Parathyroid adenoma (tissue), 2 donors: ENCODE data around the gene CXorf49.
"Not testable (repeated sequence)": the region's sequence is repeated elsewhere in the genome, so short reads cannot be mapped to it uniquely, and the experiment has no call there.

Experiments
- H2AFZ ChIP-seq: fragments of 300-600 bp; sonication (generic); one replicate; pipeline ENCODE4 v1.7.0; 2017; ENCODE audit warnings: antibody characterized with exemption, mild to moderate bottlenecking
- H3K27ac ChIP-seq: fragments of 300-600 bp; sonication (generic); one replicate; pipeline ENCODE4 v1.7.0; 2017
- H3K27me3 ChIP-seq: fragments of 300-600 bp; sonication (generic); one replicate; pipeline ENCODE4 v1.7.0; 2017; ENCODE audit warnings: low read length; ENCODE audit not compliant: control insufficient read depth, insufficient read depth
- H3K36me3 ChIP-seq: fragments of 300-600 bp; sonication (generic); one replicate; pipeline ENCODE4 v1.7.0; 2017; ENCODE audit warnings: low read length; ENCODE audit not compliant: control insufficient read depth, insufficient read depth
- H3K4me1 ChIP-seq: fragments of 300-600 bp; sonication (generic); one replicate; pipeline ENCODE4 v1.7.0; 2017; ENCODE audit warnings: control low read depth
- H3K4me2 ChIP-seq: fragments of 300-600 bp; sonication (generic); one replicate; pipeline ENCODE4 v1.7.0; 2017; ENCODE audit warnings: low read length
- H3K4me3 ChIP-seq: fragments of 300-600 bp; sonication (generic); one replicate; pipeline ENCODE4 v1.7.0; 2017; ENCODE audit warnings: low read depth, low read length
- H3K79me2 ChIP-seq: fragments of 300-600 bp; sonication (generic); one replicate; pipeline ENCODE4 v1.7.0; 2017; ENCODE audit warnings: control low read depth
- H3K9ac ChIP-seq: fragments of 300-600 bp; sonication (generic); one replicate; pipeline ENCODE4 v1.7.0; 2017; ENCODE audit warnings: mild to moderate bottlenecking
- H3K9me3 ChIP-seq: fragments of 300-600 bp; sonication (generic); one replicate; pipeline ENCODE4 v1.7.0; 2017; ENCODE audit warnings: low read length; ENCODE audit not compliant: control insufficient read depth
- TF ChIP-seq, protein P1 (sequence below): fragments of 300-600 bp; sonication (generic); IDR thresholded peaks from one replicate; pipeline ENCODE4 v1.7.0; 2017; ENCODE audit warnings: antibody characterized with exemption, mild to moderate bottlenecking
- donor health status: primary hyperparathyroidism.

Gene CXorf49

DNA sequence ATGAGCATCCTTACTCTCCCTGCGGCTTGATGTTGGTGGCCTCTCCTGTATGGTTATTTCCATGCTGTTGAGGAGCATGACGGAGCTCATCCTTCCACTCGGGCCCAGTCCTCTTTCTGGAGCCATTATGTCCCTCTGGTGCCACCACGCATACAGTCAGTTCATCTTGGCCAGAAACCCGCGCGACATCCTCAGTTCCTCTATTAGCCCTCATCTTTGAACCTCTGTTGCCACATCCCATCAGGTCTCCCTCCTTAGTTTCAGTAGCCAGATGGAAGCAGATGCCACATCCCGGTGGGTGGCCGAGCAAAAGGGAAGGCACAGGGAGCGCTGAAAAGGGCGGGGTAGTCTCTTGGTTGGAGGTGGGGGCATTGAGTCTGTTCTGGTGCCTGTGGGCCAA is 46.1 kb downstream of the CXorf49 start:
- H3K27me3 ChIP-seq: no peaks in the 10 kb centered on the region
- H2AFZ ChIP-seq: no peak overlapping the region
- H3K79me2 ChIP-seq: no peaks in the 10 kb centered on the region
- TF ChIP-seq, protein P1, sequence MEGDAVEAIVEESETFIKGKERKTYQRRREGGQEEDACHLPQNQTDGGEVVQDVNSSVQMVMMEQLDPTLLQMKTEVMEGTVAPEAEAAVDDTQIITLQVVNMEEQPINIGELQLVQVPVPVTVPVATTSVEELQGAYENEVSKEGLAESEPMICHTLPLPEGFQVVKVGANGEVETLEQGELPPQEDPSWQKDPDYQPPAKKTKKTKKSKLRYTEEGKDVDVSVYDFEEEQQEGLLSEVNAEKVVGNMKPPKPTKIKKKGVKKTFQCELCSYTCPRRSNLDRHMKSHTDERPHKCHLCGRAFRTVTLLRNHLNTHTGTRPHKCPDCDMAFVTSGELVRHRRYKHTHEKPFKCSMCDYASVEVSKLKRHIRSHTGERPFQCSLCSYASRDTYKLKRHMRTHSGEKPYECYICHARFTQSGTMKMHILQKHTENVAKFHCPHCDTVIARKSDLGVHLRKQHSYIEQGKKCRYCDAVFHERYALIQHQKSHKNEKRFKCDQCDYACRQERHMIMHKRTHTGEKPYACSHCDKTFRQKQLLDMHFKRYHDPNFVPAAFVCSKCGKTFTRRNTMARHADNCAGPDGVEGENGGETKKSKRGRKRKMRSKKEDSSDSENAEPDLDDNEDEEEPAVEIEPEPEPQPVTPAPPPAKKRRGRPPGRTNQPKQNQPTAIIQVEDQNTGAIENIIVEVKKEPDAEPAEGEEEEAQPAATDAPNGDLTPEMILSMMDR: no peak
- H3K4me3 ChIP-seq: no peak overlapping the region
- no peaks in the 10 kb centered on the region for H3K9me3 ChIP-seq
- H3K27ac ChIP-seq: no peak overlapping the region
- no peaks in the 10 kb centered on the region for H3K36me3 ChIP-seq
- H3K4me2 ChIP-seq: no peak overlapping the region
- no peaks in the 10 kb centered on the region for H3K4me1 ChIP-seq
- no peak overlapping the region for H3K9ac ChIP-seq

DNA sequence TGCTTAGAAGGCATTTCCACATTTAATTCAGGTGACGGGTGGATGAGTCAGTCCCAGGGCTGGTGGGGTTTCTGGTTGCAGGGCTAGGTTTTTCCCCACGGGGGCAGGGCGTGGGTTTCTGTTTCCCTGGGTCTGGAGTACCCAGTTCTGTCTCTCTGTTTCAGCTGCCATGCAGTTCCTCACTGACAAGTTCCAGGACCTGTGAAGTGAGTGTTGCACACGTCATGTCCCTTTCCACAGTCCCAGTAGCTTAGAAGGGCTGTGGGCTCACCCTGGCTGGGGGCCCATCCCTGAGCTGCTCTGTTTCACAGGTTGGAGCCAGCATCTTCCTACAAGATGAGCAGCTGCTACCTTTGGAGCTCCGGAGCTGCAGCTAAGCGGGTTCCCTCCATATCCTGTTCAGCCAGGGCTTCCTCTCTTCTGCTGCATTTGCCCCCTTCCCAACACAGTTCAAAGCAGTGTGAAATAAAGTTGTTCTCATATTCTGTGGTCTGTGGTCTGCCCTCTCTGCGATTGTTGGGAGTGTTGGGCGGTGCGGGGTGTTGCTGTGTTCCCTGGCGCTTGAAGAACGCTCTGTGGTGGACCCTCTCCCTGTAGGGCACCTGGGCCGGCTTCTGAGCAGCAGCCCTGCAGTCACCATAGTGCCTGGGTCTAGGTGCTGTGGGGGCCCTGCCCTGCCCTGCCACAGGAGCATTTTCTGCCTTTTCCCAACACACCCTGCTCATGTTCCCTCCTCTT is 46.9 kb downstream of the CXorf49 start:
- H3K4me2 ChIP-seq: no peak overlapping the region
- no peak overlapping the region for H2AFZ ChIP-seq
- H3K79me2 ChIP-seq: no peaks in the 10 kb centered on the region
- no peak overlapping the region for H3K27ac ChIP-seq
- H3K9me3 ChIP-seq: no peaks in the 10 kb centered on the region
- H3K36me3 ChIP-seq: no peaks in the 10 kb centered on the region
- H3K4me1 ChIP-seq: no peaks in the 10 kb centered on the region
- no peaks in the 10 kb centered on the region for H3K27me3 ChIP-seq
- TF ChIP-seq, protein P1: no peak
- no peak overlapping the region for H3K9ac ChIP-seq
- H3K4me3 ChIP-seq: no peak overlapping the region

- not testable (repeated sequence) for H3K4me2 ChIP-seq, H3K27ac ChIP-seq, H3K27me3 ChIP-seq, H3K4me1 ChIP-seq, H3K36me3 ChIP-seq, H3K79me2 ChIP-seq, H3K4me3 ChIP-seq, H3K9ac ChIP-seq, H3K9me3 ChIP-seq, H2AFZ ChIP-seq
- TF ChIP-seq, protein P1: peak; percentile 11
Observed at GRCh38 chrX:71669947-71670346, 48.1 kb downstream of the CXorf49 start.

- no peak overlapping the region for H3K4me3 ChIP-seq
- no peak overlapping the region for H2AFZ ChIP-seq
- no peak overlapping the region for H3K4me2 ChIP-seq
- H3K79me2 ChIP-seq: no peaks in the 10 kb centered on the region
- no peaks in the 10 kb centered on the region for H3K4me1 ChIP-seq
- H3K27ac ChIP-seq: no peak overlapping the region
- H3K27me3 ChIP-seq: no peaks in the 10 kb centered on the region
- TF ChIP-seq, protein P1: no peak
- H3K9ac ChIP-seq: no peak overlapping the region
- no peaks in the 10 kb centered on the region for H3K9me3 ChIP-seq
- H3K36me3 ChIP-seq: no peaks in the 10 kb centered on the region
Observed at GRCh38 chrX:71669492-71669891, 48.6 kb downstream of the CXorf49 start.

DNA sequence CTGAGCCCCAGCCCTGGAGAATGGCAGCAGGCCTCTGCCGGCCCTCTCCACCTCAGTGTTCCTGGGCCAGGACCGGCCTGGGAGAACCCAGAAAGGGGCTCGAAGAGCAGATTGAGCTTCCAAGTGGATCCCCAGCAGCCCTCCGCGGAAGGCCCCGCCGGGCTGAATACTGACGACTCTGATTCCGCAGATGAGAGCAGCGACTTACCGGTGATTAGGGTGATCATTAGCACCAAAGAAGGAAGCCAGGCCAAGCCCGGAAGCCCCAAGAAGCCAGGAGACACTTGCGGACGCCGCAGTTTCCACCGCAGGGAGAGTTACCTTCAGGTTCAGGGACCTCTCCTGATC is 49.9 kb downstream of the CXorf49 start:
- TF ChIP-seq, protein P1: no peak
- Histone ChIP-seq H3K9me3 (no peaks in the 10 kb centered on the region), H3K36me3 (no peaks in the 10 kb centered on the region), H3K4me2 (no peak overlapping the region), H3K4me3 (no peak overlapping the region), H3K79me2 (no peaks in the 10 kb centered on the region), H3K4me1 (no peaks in the 10 kb centered on the region), H3K27me3 (no peaks in the 10 kb centered on the region), H3K9ac (no peak overlapping the region), H2AFZ (no peak overlapping the region), H3K27ac (no peak overlapping the region)
